HS-27A (cell line): Measurements from ENCODE around the gene RGMB.

Experiments
- DNase-seq: peaks from one replicate; pipeline ENCODE4 v3.0.0-alpha.2; 2012; ENCODE audit warnings: low read depth, missing footprints

The RGMB gene

DNA sequence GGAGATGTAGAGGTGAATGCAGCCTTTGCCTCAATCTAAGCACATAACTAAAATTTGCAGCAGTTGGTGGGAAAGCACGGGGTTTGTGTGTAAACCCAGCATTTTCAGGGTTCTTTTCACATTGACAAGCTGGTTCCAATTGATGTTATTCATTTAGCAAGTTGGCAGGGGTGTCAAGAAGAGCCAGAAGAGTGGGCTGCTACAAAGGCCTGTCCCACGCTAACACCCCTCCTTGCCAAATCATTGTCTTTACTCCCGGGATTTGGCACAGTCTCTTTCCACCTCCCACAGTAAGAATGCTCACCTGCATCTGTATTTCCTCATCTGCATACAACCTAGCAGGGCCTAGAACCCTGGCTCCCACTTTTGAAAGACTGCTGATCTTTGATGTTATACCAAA lies 11.8 kb downstream of the RGMB start:
- no peak for DNase-seq

GRCh38 chr5:98786191-98786853 lies 12.9 kb downstream of the RGMB start:
- DNase-seq = no peak

- no peak for DNase-seq
These were observed 13.8 kb downstream of the RGMB start for GRCh38 chr5:98787131-98787719.

DNA sequence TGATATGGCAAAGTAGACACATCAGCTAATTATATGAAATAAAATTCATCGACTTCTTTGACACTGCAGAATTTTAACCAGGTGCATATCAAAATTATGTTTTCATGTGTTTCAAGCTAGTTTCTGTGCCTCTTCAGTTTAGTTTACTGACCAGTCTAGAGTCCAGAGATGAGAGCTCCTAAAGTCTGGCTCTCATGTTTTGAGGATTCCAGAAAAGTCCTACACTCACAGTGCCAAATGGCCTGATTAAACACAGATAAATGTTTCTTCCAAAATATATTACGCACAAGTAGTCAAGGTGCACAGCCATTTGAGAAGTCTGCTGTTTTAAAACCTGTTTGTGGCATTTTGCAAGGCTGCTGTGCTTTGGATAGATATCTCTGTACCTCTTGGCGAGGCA lies 15.6 kb downstream of the RGMB start:
- no peak for DNase-seq

GRCh38 chr5:98791001-98791519 lies 17.6 kb downstream of the RGMB start:
- no peak for DNase-seq

DNA sequence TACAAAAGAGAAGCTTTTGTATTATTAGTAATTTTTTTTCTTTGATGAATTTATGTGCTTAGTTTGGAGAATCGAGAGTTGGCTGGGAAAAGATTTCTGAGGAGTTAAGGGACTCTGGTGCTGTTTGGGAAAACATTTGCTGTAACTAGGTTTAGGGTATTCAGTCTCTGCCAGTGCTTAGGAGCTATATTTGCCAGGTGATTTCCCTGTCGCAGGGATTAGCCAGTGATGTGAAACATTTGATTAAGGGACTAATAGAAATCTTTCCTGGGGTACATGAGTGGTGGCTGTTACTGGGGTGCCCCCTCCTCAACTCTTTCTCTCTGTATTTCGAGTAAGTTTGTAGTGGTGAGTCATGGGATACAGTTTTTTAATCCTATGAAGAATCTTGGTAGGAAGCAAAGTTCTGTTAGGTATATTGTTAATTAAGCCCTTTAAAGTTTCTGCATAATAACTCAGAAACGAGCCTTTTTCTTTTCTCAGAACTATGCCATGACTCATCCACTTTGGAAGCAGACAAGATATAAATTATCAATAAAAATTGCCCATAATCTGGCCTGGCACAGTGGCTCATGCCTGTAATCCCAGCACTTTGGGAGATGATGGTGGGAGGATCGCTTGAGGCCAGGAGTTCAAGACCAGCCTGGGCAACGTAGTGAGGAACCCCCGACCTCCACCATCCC lies 18.6 kb downstream of the RGMB start:
- DNase-seq = no peak

- DNase-seq = no peak
These were observed 19.8 kb downstream of the RGMB start for GRCh38 chr5:98793223-98793622.

- no peak for DNase-seq
These were observed 20.5 kb downstream of the RGMB start for GRCh38 chr5:98794001-98794400.

- DNase-seq = no peak
These were observed 21.1 kb downstream of the RGMB start for GRCh38 chr5:98794414-98795080.

DNA sequence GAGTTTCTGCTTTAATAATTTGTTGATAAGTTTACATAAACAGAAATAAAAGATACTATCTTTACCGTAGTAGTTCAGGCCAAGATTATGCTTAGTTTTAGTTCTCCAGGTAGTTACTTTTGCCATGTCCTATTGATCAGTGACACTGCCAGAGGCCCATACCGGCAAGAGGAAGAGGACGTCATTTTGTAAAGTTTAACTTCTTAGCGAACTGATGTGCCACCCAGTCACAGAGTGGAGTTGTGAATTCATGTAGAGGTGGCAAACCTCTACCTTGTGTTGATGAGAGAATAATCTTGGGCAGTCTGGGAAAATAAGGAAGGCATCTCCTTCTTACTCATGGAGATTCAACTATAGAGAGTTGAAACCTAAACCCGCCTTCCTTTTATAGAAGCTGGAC lies 21.8 kb downstream of the RGMB start:
- DNase-seq = no peak

DNA sequence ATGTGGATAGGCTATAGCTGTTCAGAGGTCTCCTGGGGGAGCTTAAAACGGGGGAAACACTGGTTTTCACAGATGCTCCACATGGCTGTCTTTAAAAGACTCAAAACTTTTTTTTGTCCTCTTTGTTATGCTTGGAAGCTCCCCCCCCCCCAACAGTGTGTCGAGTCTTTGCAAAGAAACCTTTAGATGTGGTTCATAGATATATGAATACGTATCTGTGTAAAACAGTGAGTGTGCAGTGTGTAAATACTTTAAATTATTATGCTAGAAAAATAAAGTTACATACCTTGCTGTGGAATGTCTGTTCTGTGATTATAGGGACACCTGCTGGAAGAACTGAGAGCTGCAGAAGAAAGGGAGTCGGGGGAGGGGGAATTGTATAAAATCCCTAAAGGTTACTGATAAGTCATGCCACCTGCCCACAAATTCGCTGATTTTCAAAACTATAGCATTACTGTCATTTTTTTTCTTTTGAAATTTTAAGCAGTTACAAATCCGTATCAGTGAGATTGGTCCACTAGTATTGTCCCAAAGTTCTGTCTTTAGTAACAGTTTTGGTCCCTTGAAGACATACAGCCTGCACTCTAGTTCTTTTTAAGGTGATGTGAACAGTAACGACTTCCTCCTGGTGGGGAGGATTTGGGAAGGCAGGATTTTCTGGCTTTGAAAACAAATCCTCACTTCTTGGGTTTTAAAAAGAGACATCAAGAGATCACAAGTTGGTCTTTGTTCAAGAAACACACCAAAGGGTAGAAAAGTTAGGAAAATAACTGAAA lies 22.9 kb downstream of the RGMB start:
- DNase-seq = no peak

- DNase-seq = no peak
These were observed 24.9 kb downstream of the RGMB start for GRCh38 chr5:98798371-98798770.

DNA sequence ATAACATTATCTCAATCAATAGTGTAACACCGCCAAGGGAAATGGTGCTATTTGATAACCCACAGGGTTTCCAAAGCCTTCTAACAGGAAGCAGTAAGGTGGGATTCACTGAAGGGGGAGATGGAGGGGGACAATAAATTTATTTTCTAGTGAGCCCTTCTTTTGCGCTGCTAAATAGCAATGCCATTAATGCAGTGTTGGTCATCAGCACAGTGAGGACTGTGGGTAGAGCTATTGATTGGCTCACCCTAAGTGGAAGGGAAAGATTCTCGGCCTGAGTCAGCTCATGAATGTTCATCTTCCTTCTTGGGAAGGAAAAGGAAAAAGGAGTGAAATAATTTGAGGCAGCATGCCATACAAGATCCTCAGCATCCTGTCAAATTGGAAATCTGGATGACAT lies 25.4 kb downstream of the RGMB start:
- DNase-seq = no peak

GRCh38 chr5:98804066-98804465 lies 30.6 kb downstream of the RGMB start:
- DNase-seq = no peak

- DNase-seq = no peak
These were observed 31.6 kb downstream of the RGMB start for GRCh38 chr5:98805070-98805469.

GRCh38 chr5:98807806-98808205 lies 34.3 kb downstream of the RGMB start:
- DNase-seq = no peak

- no peak for DNase-seq
These were observed 36.7 kb downstream of the RGMB start for GRCh38 chr5:98810206-98810605.

DNA sequence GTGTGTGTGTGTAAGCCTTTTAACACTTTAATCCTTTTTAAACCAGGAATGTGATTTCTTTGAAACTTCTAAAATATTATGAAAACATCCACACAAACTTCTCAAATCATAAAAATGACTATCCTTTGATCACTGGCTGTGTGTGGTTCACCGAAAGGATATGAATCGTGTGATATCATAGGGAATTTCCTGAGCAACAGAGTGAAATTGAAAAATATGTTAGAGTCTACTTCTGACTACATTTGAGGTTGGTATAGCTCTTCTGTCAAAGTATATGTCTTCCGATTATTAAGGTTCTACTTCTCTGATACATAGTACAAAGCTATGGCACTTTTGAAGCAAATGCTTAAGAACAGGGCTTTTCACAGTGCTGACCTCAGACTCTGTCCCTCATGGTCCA lies 40.3 kb downstream of the RGMB start:
- no peak for DNase-seq

- no peak for DNase-seq
These were observed 43.2 kb downstream of the RGMB start for GRCh38 chr5:98816582-98817222.

- no peak for DNase-seq
These were observed 52.3 kb downstream of the RGMB start for GRCh38 chr5:98825582-98826375.

DNA sequence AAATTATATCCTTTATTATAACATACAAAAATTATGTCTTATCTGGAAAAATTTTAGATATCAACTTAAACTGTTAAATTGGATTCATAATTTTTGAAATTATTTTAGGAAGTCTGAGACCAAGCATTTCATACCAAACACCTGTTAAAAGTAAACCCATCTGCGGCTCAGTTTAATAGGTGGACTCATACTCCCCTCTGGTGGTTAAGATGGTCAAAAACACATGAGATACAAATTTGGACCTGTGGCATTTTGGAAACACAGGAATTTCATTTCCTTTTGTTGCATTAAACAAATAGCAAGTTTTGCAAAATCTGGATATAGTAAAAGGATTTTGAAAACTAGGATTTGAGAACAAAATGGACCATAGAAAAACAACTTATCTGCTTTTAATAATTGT lies 53.7 kb downstream of the RGMB start:
- no peak for DNase-seq
